ENCODE measurements around the gene NDUFS6. TPM values are rescaled to one million over a fixed set of nuclear protein-coding genes. Genes with fewer than 3 reads are reported as not detected.
"Not testable (repeated sequence)": the region's sequence is repeated elsewhere in the genome, so short reads cannot be mapped to it uniquely, and the experiment has no call there.

NDUFS6 gene
- total RNA-seq, 2 experiments from 2014 or later, result 18.8 to 37.1 TPM

DNA sequence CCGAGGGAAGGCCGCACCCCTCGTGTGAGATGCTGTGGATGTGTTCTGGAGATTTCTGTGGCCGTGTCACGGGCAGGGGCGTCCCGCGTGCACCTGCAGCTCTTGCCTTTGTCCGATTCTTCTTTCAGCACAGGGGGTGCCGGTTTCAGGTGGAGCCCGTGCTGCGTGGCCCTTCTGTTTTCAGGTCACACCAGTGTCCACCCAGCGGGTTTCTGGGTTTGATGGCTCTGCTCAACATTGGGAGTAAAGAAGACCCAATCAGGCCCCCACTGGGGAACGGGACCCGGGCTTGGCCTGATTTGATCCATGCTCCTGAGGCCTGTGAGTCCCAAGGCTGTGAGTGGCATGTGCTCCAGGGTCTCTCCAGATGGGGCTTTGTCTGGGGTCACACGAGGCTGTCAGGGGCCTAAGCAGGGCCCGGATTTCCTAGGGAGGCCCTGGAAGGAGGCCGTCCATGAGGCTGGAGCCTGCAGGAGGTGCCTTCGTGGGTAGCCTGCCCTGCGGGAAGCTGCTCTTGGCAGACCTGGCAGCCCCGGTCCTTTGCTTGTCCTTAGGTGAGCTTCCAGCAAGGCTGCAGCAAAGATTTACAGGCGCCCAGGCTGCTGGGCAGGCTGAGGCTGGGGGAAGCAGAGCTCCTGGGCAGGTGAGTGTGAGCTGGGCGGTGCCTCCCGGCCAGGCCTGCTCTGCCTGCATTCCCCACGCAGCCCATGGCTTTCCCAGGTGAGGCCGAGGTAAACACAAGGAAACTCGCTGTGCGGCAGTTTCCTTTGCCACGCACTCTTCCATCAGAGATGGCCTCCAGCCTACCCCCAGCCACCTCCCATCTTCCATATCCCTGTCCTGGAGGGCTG is 14.4 kb upstream of the NDUFS6 start:
- ATAC-seq (no peak), DNase-seq (peak; percentile 1)
- intact Hi-C loops (cut with DNase I, micrococcal nuclease), result no loop called here
- CTCF ChIA-PET, result interaction anchor here (0.6 to 0.9 kb wide), 2 partner anchors 12 to 17 kb away, joined by 3 read pairs; no protein-coding TSS in a partner anchor
- no peaks in the 10 kb centered on the region for H3K36me3 Mint-ChIP-seq (ENCODE audit: low read depth)
- H3K27me3 Mint-ChIP-seq, result no peaks in the 10 kb centered on the region
- POLR2A ChIA-PET, result no interaction called here
- peaks cover 33% of the 10 kb centered on the region for H3K4me1 Mint-ChIP-seq
- no peak overlapping the region for H3K4me3 Mint-ChIP-seq
- H3K9me3 Mint-ChIP-seq (ENCODE audit: low read depth), result no peaks in the 10 kb centered on the region
- H3K27ac Mint-ChIP-seq, result no peak overlapping the region

- no peaks in the 10 kb centered on the region for H3K36me3 Mint-ChIP-seq (ENCODE audit: low read depth)
- DNase-seq (peak; percentile 3), ATAC-seq (no peak)
- ChIA-PET CTCF (interaction anchor here (0.6 to 0.9 kb wide), 2 partner anchors 11 to 17 kb away, joined by 3 read pairs; no protein-coding TSS in a partner anchor), POLR2A (no interaction called here)
- peak overlapping the region; percentile 0 for H3K27ac Mint-ChIP-seq
- no peak overlapping the region for H3K4me3 Mint-ChIP-seq
- intact Hi-C loops (cut with DNase I, micrococcal nuclease), result no loop called here
- H3K4me1 Mint-ChIP-seq, result peaks cover 40% of the 10 kb centered on the region
- no peaks in the 10 kb centered on the region for H3K27me3 Mint-ChIP-seq
- H3K9me3 Mint-ChIP-seq (ENCODE audit: low read depth), result no peaks in the 10 kb centered on the region
Measured at GRCh38 chr5:1787472-1788047, 13.6 kb upstream of the NDUFS6 start.

- ChIA-PET POLR2A (no interaction called here), CTCF (interaction anchor here (0.9 kb wide), 1 partner anchor 11 kb away, joined by 3 read pairs; no protein-coding TSS in a partner anchor)
- Mint-ChIP-seq H3K27me3 (no peaks in the 10 kb centered on the region), H3K27ac (no peak overlapping the region), H3K36me3 (ENCODE audit: low read depth) (no peaks in the 10 kb centered on the region), H3K9me3 (ENCODE audit: low read depth) (no peaks in the 10 kb centered on the region), H3K4me1 (peaks cover 44% of the 10 kb centered on the region), H3K4me3 (no peak overlapping the region)
- ATAC-seq (no peak), DNase-seq (peak; percentile 3)
- intact Hi-C loops (cut with DNase I, micrococcal nuclease), result no loop called here
Measured at GRCh38 chr5:1788200-1788599, 13.0 kb upstream of the NDUFS6 start.

DNA sequence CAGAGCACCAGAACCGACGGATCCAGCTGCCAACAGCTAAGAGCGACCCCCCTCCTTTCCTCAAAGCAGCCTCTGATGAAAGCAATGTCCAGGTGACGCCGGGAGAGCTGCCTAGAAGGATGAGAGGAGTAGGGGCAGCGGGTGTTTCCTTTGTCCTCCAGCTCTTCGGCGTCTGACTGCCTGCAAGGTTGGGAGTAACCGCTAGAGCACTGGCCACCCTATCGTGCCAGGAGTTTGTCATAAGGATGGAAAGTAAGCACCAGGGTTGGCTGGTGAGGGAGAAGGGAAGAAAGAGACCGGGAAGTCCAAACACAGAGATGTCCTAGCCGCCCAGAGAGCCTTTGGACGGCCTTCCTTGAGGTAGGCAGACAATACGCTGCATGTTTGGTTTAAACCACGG is 12.4 kb upstream of the NDUFS6 start:
- no peaks in the 10 kb centered on the region for H3K27me3 Mint-ChIP-seq
- DNase-seq, result no peak
- H3K9me3 Mint-ChIP-seq (ENCODE audit: low read depth), result no peaks in the 10 kb centered on the region
- H3K27ac Mint-ChIP-seq, result peak overlapping the region; percentile 67
- ChIA-PET POLR2A (no interaction called here), CTCF (interaction anchor here (0.9 kb wide), 1 partner anchor 10 kb away, joined by 3 read pairs; no protein-coding TSS in a partner anchor)
- H3K36me3 Mint-ChIP-seq (ENCODE audit: low read depth), result no peaks in the 10 kb centered on the region
- no peak for ATAC-seq
- no peak overlapping the region for H3K4me3 Mint-ChIP-seq
- H3K4me1 Mint-ChIP-seq, result peaks cover 48% of the 10 kb centered on the region
- intact Hi-C loops (cut with DNase I, micrococcal nuclease), result no loop called here

- DNase-seq (peak; percentile 56), ATAC-seq (peak; percentile 22)
- H3K4me1 Mint-ChIP-seq, result peaks cover 53% of the 10 kb centered on the region
- H3K9me3 Mint-ChIP-seq (ENCODE audit: low read depth); H3K27me3 Mint-ChIP-seq; CTCF ChIA-PET; H3K36me3 Mint-ChIP-seq (ENCODE audit: low read depth); intact Hi-C loops (cut with DNase I, micrococcal nuclease); POLR2A ChIA-PET: not testable (repeated sequence)
- peak overlapping the region; percentile 86 for H3K27ac Mint-ChIP-seq
- H3K4me3 Mint-ChIP-seq, result peak overlapping the region; percentile 18
Measured at GRCh38 chr5:1789438-1789833, 11.8 kb upstream of the NDUFS6 start.

DNA sequence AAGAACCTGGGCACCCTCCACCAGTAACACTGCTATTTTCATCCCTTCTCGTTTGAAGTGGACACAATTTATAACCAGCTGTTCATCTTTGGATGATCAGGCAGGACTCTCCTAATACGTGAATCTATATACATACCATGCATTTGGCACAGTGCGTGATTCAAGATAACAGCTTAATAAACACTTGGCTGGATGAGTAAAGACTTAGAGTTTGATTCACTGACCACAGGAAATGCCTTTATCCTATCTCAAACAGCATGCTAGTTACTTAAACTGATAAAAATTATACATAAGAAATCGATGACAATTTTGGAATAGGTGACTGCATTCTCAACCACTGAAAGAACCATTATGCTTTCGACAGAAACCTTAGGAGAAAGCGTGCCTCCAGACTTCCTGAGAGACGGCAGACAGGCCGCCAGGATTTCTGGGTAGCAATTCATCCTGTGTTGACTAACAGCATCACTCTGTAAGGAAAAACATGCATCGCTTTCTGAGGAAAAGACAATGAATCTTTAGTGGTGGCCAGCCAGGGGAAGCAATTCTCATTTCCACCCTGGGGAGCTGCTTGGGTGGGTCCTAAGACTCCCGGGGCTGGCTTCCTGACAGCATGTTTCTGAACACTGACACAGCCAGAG is 11.3 kb upstream of the NDUFS6 start:
- H3K27ac Mint-ChIP-seq, result peak overlapping the region; percentile 86
- peaks cover 57% of the 10 kb centered on the region for H3K4me1 Mint-ChIP-seq
- CTCF ChIA-PET, result no interaction called here
- no peaks in the 10 kb centered on the region for H3K9me3 Mint-ChIP-seq (ENCODE audit: low read depth)
- DNase-seq (peak; percentile 4), ATAC-seq (no peak)
- intact Hi-C loops (cut with DNase I, micrococcal nuclease), result loop anchor here in 1 of 2 experiments (5.0 to 10.0 kb wide), 2 partner anchors 403 to 475 kb away; no protein-coding TSS in a partner anchor
- POLR2A ChIA-PET, result no interaction called here
- H3K27me3 Mint-ChIP-seq, result no peaks in the 10 kb centered on the region
- no peaks in the 10 kb centered on the region for H3K36me3 Mint-ChIP-seq (ENCODE audit: low read depth)
- H3K4me3 Mint-ChIP-seq, result peak overlapping the region; percentile 18

DNA sequence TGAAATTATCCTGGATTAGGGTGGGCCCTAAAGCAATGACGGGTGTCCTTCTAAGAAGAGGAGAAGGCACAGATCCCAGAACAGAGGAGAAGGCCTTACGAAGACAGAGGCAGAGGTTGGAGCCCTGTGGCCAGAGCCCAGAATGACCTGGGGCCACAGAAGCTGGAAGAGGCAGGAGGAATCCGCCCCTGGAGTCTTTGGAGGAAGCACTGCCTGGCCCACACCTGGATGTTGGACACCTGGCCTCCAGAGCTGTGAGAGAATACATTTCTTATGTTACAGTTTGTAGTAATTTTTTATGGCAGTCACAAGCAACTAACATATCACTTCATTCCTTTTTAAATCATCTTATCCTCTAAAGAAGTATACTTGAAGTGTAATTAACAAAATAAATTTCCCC is 10.0 kb upstream of the NDUFS6 start:
- Mint-ChIP-seq H3K4me1 (peaks cover 62% of the 10 kb centered on the region), H3K36me3 (ENCODE audit: low read depth) (no peaks in the 10 kb centered on the region), H3K27ac (peak overlapping the region; percentile 55), H3K9me3 (ENCODE audit: low read depth) (no peaks in the 10 kb centered on the region), H3K4me3 (no peak overlapping the region), H3K27me3 (no peaks in the 10 kb centered on the region)
- DNase-seq (peak; percentile 4), ATAC-seq (no peak)
- intact Hi-C loops (cut with DNase I, micrococcal nuclease), result loop anchor here in 1 of 2 experiments (5.0 to 10.0 kb wide), 2 partner anchors 404 to 476 kb away; no protein-coding TSS in a partner anchor
- ChIA-PET CTCF (no interaction called here), POLR2A (no interaction called here)

DNA sequence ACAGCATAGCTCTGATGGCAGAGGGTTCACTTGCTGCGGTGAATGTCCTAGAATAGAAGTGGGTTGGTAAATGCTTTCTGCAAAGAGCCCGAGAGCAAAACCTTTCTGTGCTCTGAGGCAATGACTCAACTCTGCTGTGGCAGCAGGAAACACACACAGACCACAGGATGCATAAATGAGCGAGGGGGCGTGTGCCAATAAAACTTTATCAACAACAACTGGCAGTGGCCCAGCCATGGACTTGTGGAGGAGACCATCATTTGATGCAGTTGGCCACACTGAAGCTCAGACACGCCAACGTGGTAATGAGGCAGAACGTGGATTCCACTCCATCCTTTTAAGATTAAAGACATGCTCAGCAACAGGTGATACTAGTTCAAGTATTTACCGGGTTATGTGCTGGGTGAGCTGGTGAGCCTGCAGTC is 8.4 kb upstream of the NDUFS6 start:
- POLR2A ChIA-PET, result interaction anchor here (0.7 kb wide), 1 partner anchor 926 kb away, joined by 4 read pairs; no protein-coding TSS in a partner anchor
- intact Hi-C loops (cut with DNase I, micrococcal nuclease), result loop anchor here (1.0 to 10.0 kb wide), 3 partner anchors 7 to 478 kb away; no protein-coding TSS in a partner anchor

GRCh38 chr5:1793301-1793740 is 7.9 kb upstream of the NDUFS6 start:
- Mint-ChIP-seq H3K36me3 (ENCODE audit: low read depth) (peaks cover 16% of the 10 kb centered on the region), H3K27ac (peak overlapping the region; percentile 93), H3K4me3 (peak overlapping the region; percentile 66), H3K4me1 (peaks cover 80% of the 10 kb centered on the region), H3K9me3 (ENCODE audit: low read depth) (no peaks in the 10 kb centered on the region), H3K27me3 (no peaks in the 10 kb centered on the region)
- ChIA-PET CTCF (interaction anchor here (0.7 to 2.0 kb wide), 4 partner anchors 9 to 1124 kb away, joined by 3 to 10 read pairs (median 4); no protein-coding TSS in a partner anchor), POLR2A (interaction anchor here (0.7 kb wide), 1 partner anchor 9 kb away, joined by 3 read pairs; no protein-coding TSS in a partner anchor)
- DNase-seq (peak; percentile 77), ATAC-seq (peak; percentile 44)
- intact Hi-C loops (cut with DNase I, micrococcal nuclease), result loop anchor here in 1 of 2 experiments (5.0 to 10.0 kb wide), 2 partner anchors 406 to 479 kb away; no protein-coding TSS in a partner anchor

More for the DNA sequence above, 8.4 kb upstream of the NDUFS6 start:
- CTCF ChIA-PET, result interaction anchor here (0.7 to 2.0 kb wide), 4 partner anchors 10 to 1123 kb away, joined by 3 to 10 read pairs (median 4); no protein-coding TSS in a partner anchor
- DNase-seq (peak; percentile 88), ATAC-seq (peak; percentile 91)
- peaks cover 76% of the 10 kb centered on the region for H3K4me1 Mint-ChIP-seq
- H3K27ac Mint-ChIP-seq, result peak overlapping the region; percentile 93
- no peaks in the 10 kb centered on the region for H3K9me3 Mint-ChIP-seq (ENCODE audit: low read depth)
- H3K27me3 Mint-ChIP-seq, result no peaks in the 10 kb centered on the region
- H3K36me3 Mint-ChIP-seq (ENCODE audit: low read depth), result peaks cover 11% of the 10 kb centered on the region
- H3K4me3 Mint-ChIP-seq, result peak overlapping the region; percentile 66

DNA sequence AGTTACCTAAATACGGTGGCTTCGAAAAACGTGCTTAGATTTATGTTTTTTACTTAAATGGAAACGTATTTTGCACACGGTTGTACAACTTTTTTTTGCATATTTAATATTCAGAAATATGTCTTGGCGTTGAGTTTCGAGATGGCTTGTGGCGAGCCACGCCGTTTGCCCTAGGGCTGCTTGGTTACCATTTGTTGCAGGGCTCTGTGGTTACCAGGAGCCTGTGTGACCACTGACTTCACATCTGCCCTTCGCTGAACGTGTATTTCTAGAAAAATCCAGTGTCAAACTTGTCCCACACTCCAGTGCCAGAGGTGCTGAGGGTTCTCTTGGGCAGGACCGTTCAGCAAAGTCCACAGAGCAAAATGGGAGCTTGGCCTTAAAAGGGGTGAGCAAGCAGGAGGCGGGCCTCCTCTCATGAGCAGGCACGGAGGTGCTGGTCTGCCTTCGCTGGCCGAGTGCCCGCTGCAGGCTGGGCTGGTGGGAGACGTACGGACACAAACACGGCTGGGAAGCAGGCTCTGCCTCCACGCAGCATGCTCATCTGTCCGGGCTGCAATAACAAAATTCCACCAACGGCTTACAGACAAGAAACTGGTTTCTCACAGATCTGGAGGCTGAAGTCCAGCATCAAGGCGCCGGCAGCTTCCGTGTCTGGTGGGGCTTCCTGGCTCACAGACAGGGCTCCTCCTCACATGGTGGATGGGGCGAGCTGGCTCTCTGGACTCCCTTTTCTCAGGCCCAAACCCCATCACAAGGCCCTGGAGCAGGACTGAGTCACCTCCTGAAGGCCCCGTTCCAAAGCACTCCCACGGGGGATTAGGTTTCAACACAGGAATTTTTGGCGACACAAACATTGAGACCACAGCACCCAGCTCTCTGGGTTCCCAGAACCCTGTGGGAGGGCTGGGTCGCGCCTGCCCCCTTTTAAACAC is 7.0 kb upstream of the NDUFS6 start:
- H3K27ac Mint-ChIP-seq, result peak overlapping the region; percentile 93
- ChIA-PET CTCF (interaction anchor here (1.7 to 2.0 kb wide), 2 partner anchors 8 to 31 kb away, joined by 5 to 10 read pairs; no protein-coding TSS in a partner anchor), POLR2A (interaction anchor here (0.7 kb wide), 1 partner anchor 8 kb away, joined by 3 read pairs; no protein-coding TSS in a partner anchor)
- DNase-seq (no peak), ATAC-seq (no peak)
- intact Hi-C loops (cut with DNase I, micrococcal nuclease), result loop anchor here in 1 of 2 experiments (5.0 to 10.0 kb wide), 2 partner anchors 407 to 479 kb away; no protein-coding TSS in a partner anchor
- H3K4me3 Mint-ChIP-seq, result no peak overlapping the region
- H3K27me3 Mint-ChIP-seq, result no peaks in the 10 kb centered on the region
- H3K36me3 Mint-ChIP-seq (ENCODE audit: low read depth), result peaks cover 24% of the 10 kb centered on the region
- H3K4me1 Mint-ChIP-seq, result peaks cover 79% of the 10 kb centered on the region
- no peaks in the 10 kb centered on the region for H3K9me3 Mint-ChIP-seq (ENCODE audit: low read depth)
